ENCODE data around the gene ZNF654. TPM values are rescaled to one million over a fixed set of nuclear protein-coding genes. Genes with fewer than 3 reads are reported as not detected.

Gene ZNF654
- total and polyA plus RNA-seq, 2 of the 13 experiments (the other 11 are each of a cell fraction or from before 2014, with no cell fraction given): 1.8 to 4.1 TPM

DNA sequence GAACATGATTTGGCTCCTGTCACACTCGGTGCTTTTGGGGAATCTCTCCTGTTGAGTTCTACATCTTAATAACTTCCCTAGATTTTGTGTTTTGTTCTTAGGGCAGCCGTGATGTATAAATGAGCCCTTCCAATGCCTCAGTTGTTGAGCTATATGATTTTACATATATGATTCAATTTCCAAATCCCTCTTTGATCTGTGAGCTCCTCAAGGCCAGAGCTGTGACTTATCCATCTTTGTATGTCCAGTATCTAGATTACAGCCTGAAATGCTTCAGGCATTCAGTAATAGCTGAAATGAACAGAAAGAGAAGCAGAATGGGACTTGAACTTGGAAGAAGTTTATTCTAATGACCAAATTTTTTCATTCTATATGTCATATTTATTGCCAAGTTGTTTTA lies 26.8 kb upstream of the ZNF654 start:
- POLR2A ChIA-PET: interaction anchor here (1.4 kb wide), 1 partner anchor 27 kb away, joined by 5 read pairs; the partner anchor contains the start of genes CGGBP1 and ZNF654
- Histone ChIP-seq H3K9me3 (ENCODE audit: low read length) (no peaks in the 10 kb centered on the region), H3K4me3 (replicated peaks in 1 of 3; ENCODE audit: insufficient read depth in 1 of 3, low read depth in 2 of 3, low read length in 3 of 3) (peak overlapping the region; percentile 49 to 69 (median 63); a peak in 5 of 6 replicates), H3K4me1 (ENCODE audit: insufficient read depth, low read length) (no peaks in the 10 kb centered on the region; the same call in 1 of the 2 replicates), H3K36me3 (replicated peaks in 1 of 2; ENCODE audit: control insufficient read depth in 1 of 2, insufficient read depth in 2 of 2, low read length in 2 of 2) (no peaks in the 10 kb centered on the region), H3K79me2 (ENCODE audit: insufficient read depth, low read length) (no peaks in the 10 kb centered on the region), H3K4me2 (ENCODE audit: low read depth, low read length) (peak overlapping the region; percentile 76), H3K27me3 (ENCODE audit: control insufficient read depth in 1 of 2, insufficient read depth in 2 of 2, low read length in 2 of 2) (peaks cover 0 to 2% of the 10 kb centered on the region in 2 experiments; a peak in 1 of 5 replicates), H3K27ac (ENCODE audit: extremely low read length, insufficient read depth, low read length) (no peak overlapping the region), H4K20me1 (ENCODE audit: insufficient read depth, low read length) (no peaks in the 10 kb centered on the region), H2AFZ (ENCODE audit: low read length) (peak overlapping the region; percentile 94), H3K9ac (ENCODE audit: insufficient read depth, low read depth, low read length) (peak overlapping the region; percentile 38; the same call in 1 of the 2 replicates)
- ATAC-seq: peak; percentile 34; the same call in 2 of the 3 replicates
- no TSS peak for BruUV-seq (replicated peaks)
- 0% methylated on average over 2 of the region's 2 CpGs for WGBS (ENCODE audit: low lambda C conversion rate)
- intact Hi-C loops (cut with micrococcal nuclease; ENCODE audit: unreplicated experiment) (no loop called here), in situ Hi-C loops (cut with HindIII; ENCODE audit: extremely low pct_ligation_motif_present, low pct_unique_long_range_greater_than_20kb) (no loop called here)
- CTCF ChIA-PET (ENCODE audit: low intra/inter-chr PET ratio, low total read pairs): no interaction called here
- no peak for DNase-seq (ENCODE audit: low spot score)
- TF ChIP-seq ZNF33B (CRISPR knock-in tag; IDR thresholded peaks at IDR 0.05): no peak
- TF ChIP-seq, protein P1, sequence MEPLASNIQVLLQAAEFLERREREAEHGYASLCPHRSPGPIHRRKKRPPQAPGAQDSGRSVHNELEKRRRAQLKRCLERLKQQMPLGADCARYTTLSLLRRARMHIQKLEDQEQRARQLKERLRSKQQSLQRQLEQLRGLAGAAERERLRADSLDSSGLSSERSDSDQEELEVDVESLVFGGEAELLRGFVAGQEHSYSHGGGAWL (CRISPR knock-in tag; IDR thresholded peaks at IDR 0.05): no peak
- no peak for TF ChIP-seq GABPA (IDR thresholded peaks at IDR 0.05; ENCODE audit: low read depth, low read length)
- no peak for TF ChIP-seq GABPA (CRISPR knock-in tag; IDR thresholded peaks at IDR 0.05; ENCODE audit: low read depth)
- TF ChIP-seq, protein P2, sequence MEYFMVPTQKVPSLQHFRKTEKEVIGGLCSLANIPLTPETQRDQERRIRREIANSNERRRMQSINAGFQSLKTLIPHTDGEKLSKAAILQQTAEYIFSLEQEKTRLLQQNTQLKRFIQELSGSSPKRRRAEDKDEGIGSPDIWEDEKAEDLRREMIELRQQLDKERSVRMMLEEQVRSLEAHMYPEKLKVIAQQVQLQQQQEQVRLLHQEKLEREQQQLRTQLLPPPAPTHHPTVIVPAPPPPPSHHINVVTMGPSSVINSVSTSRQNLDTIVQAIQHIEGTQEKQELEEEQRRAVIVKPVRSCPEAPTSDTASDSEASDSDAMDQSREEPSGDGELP (IDR thresholded peaks at IDR 0.05; ENCODE audit: borderline replicate concordance, low read depth): no peak
- no peak for TF ChIP-seq RXRB (CRISPR knock-in tag; IDR thresholded peaks at IDR 0.05; ENCODE audit: borderline replicate concordance)
- TF ChIP-seq, protein P3, sequence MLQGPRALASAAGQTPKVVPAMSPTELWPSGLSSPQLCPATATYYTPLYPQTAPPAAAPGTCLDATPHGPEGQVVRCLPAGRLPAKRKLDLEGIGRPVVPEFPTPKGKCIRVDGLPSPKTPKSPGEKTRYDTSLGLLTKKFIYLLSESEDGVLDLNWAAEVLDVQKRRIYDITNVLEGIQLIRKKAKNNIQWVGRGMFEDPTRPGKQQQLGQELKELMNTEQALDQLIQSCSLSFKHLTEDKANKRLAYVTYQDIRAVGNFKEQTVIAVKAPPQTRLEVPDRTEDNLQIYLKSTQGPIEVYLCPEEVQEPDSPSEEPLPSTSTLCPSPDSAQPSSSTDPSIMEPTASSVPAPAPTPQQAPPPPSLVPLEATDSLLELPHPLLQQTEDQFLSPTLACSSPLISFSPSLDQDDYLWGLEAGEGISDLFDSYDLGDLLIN (CRISPR knock-in tag; IDR thresholded peaks at IDR 0.05; ENCODE audit: borderline replicate concordance): no peak
- TF ChIP-seq, protein P4, sequence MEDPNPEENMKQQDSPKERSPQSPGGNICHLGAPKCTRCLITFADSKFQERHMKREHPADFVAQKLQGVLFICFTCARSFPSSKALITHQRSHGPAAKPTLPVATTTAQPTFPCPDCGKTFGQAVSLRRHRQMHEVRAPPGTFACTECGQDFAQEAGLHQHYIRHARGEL (CRISPR knock-in tag; IDR thresholded peaks at IDR 0.05): no peak
- no peak for TF ChIP-seq ZNF605 (CRISPR knock-in tag; IDR thresholded peaks at IDR 0.05)
- no peak for FAIRE-seq

Data from HepG2 (cell line).